OCI-M2 (cell line): Measurements from ENCODE around the gene TMEM81.

Experiments used
- DNase-seq: peaks from one replicate; lab custom pipeline; 2025; ENCODE audit not compliant: unreplicated experiment; lab: John Stamatoyannopoulos, UW

Gene TMEM81

DNA sequence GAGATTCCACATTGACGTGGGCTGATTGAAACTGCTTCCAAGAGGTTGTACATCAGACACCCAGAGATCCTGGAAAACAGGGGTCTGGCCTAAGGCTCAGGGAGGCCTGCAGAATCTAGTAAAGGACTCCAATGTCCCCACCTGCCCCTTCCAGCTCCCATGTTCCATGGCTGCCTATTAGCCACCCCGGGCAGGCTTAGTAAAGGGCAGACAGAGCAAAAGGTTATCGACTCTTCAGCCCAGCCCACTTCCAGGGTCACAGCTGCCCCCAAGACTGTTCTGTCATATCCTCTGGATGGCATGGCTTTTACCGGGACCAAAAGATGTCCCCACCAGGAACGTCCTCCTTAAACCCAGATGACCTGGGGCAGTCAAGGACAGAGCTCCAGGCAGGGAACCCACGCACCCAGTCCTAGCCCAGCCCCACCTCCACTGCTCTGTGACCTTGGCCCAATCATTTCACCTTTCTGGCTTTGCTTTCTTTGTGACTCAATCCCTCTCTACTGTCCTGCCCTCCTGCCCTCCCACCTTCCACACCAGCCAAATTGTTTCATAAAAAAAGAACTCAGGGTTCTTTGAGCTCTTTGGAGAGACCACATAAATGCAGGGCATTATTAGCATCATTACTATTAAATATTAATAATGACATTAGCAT, 46.0 kb downstream of the TMEM81 start:
- DNase-seq = no peak

- no peak for DNase-seq
Measured at GRCh38 chr1:205037539-205037938, 46.7 kb downstream of the TMEM81 start.
